Activated effector memory CD4-positive, alpha-beta T cell treated with Interleukin-2 at 50 U/mL for 16 hours (primary cell): Measurements from ENCODE around the gene PRKCE.
"Not testable (repeated sequence)": the region's sequence is repeated elsewhere in the genome, so short reads cannot be mapped to it uniquely, and the experiment has no call there.

ENCODE experiments used
- DNase-seq: peaks from one replicate; pipeline ENCODE4 v3.0.0-alpha.2; 2020

Gene PRKCE

GRCh38 chr2:45672138-45672537 is 20.7 kb downstream of the PRKCE start:
- DNase-seq, result no peak

GRCh38 chr2:45674035-45674816 is 22.8 kb downstream of the PRKCE start:
- no peak for DNase-seq

- no peak for DNase-seq
Observed at GRCh38 chr2:45675263-45675812, 23.9 kb downstream of the PRKCE start.

GRCh38 chr2:45676088-45676487 is 24.6 kb downstream of the PRKCE start:
- no peak for DNase-seq

GRCh38 chr2:45678791-45679348 is 27.4 kb downstream of the PRKCE start:
- DNase-seq, result no peak

- DNase-seq, result no peak
Observed at GRCh38 chr2:45680351-45680967, 29.0 kb downstream of the PRKCE start.

- DNase-seq, result no peak
Observed at GRCh38 chr2:45681675-45682074, 30.2 kb downstream of the PRKCE start.

GRCh38 chr2:45683292-45683691 is 31.8 kb downstream of the PRKCE start:
- no peak for DNase-seq

GRCh38 chr2:45684756-45685155 is 33.3 kb downstream of the PRKCE start:
- no peak for DNase-seq

GRCh38 chr2:45685260-45685659 is 33.8 kb downstream of the PRKCE start:
- no peak for DNase-seq

GRCh38 chr2:45687964-45688363 is 36.5 kb downstream of the PRKCE start:
- DNase-seq, result no peak

GRCh38 chr2:45688479-45689298 is 37.2 kb downstream of the PRKCE start:
- DNase-seq, result no peak

GRCh38 chr2:45690231-45690630 is 38.8 kb downstream of the PRKCE start:
- no peak for DNase-seq

GRCh38 chr2:45691171-45691999 is 39.9 kb downstream of the PRKCE start:
- no peak for DNase-seq

- DNase-seq, result no peak
Observed at GRCh38 chr2:45692566-45692965, 41.1 kb downstream of the PRKCE start.

- DNase-seq, result not testable (repeated sequence)
Observed at GRCh38 chr2:45695480-45696007, 44.1 kb downstream of the PRKCE start.

GRCh38 chr2:45696708-45697107 is 45.2 kb downstream of the PRKCE start:
- DNase-seq, result no peak

- no peak for DNase-seq
Observed at GRCh38 chr2:45697190-45697589, 45.7 kb downstream of the PRKCE start.

GRCh38 chr2:45698554-45698953 is 47.1 kb downstream of the PRKCE start:
- DNase-seq, result no peak

GRCh38 chr2:45699032-45699658 is 47.7 kb downstream of the PRKCE start:
- no peak for DNase-seq

GRCh38 chr2:45700407-45701013 is 49.0 kb downstream of the PRKCE start:
- no peak for DNase-seq
